DOHH2 (cell line): ENCODE results near the gene CGB3.
"Not testable (repeated sequence)": the region's sequence is repeated elsewhere in the genome, so short reads cannot be mapped to it uniquely, and the experiment has no call there.

Experiments used
- H3F3A ChIP-seq: fragments of 200-600 bp; sonication (generic), shearing (Covaris generic); 2 replicates; pipeline ENCODE4 v1.6.0; 2016; ENCODE audit warnings: antibody characterized with exemption, mild to moderate bottlenecking; ENCODE audit not compliant: control insufficient read depth, insufficient read depth
- H3K27ac ChIP-seq: fragments of 200-600 bp; sonication (generic); 2 replicates; pipeline ENCODE4 v1.5.1; 2014; ENCODE audit warnings: low read depth, mild to moderate bottlenecking, low read length, moderate library complexity
- H3K27me3 ChIP-seq: fragments of 200-600 bp; sonication (generic); 2 replicates; pipeline ENCODE4 v1.6.1; 2014; ENCODE audit warnings: mild to moderate bottlenecking, low read length, mixed read lengths; ENCODE audit not compliant: control insufficient read depth
- H3K36me3 ChIP-seq: fragments of 200-600 bp; sonication (generic); 2 replicates; pipeline ENCODE4 v1.6.1; 2014; ENCODE audit warnings: mild to moderate bottlenecking, low read length, moderate library complexity, mixed read lengths; ENCODE audit not compliant: control insufficient read depth
- H3K4me1 ChIP-seq: fragments of 200-600 bp; sonication (generic); 2 replicates; pipeline ENCODE4 v1.6.1; 2014; ENCODE audit warnings: mild to moderate bottlenecking, low read length, mixed read lengths; ENCODE audit not compliant: control insufficient read depth
- H3K4me2 ChIP-seq: fragments of 200-600 bp; sonication (generic); 2 replicates; pipeline ENCODE4 v1.6.0; 2014; ENCODE audit warnings: mild to moderate bottlenecking, low read length, moderate library complexity
- H3K4me3 ChIP-seq: fragments of 200-600 bp; sonication (generic); 2 replicates; pipeline ENCODE4 v1.5.1; 2014; ENCODE audit warnings: mild to moderate bottlenecking, low read length, mixed read lengths
- H3K79me2 ChIP-seq: fragments of 200-600 bp; sonication (generic); 2 replicates; pipeline ENCODE4 v1.6.1; 2014; ENCODE audit warnings: mild to moderate bottlenecking, low read length, mixed read lengths; ENCODE audit not compliant: control insufficient read depth
- H3K9me2 ChIP-seq: fragments of 200-600 bp; sonication (generic); replicated peaks from 2 replicates; pipeline ENCODE4 v1.6.1; 2014; ENCODE audit warnings: mild to moderate bottlenecking, low read length, mixed read lengths; ENCODE audit not compliant: control insufficient read depth
- H3K9me3 ChIP-seq: fragments of 200-600 bp; sonication (generic); 2 replicates; pipeline ENCODE4 v1.6.1; 2014; ENCODE audit warnings: antibody characterized with exemption, low read length, mixed read lengths; ENCODE audit not compliant: control insufficient read depth, insufficient read depth
- H4K20me1 ChIP-seq: fragments of 200-600 bp; sonication (generic); 2 replicates; pipeline ENCODE4 v1.6.0; 2014; ENCODE audit warnings: low read depth, mild to moderate bottlenecking, antibody characterized with exemption, low read length, moderate library complexity; ENCODE audit not compliant: control insufficient read depth, insufficient read depth
- CTCF ChIP-seq: fragments of 200-600 bp; sonication (generic); IDR thresholded peaks from one replicate; pipeline ENCODE4 v1.5.1; 2014; ENCODE audit warnings: antibody characterized with exemption, mild to moderate bottlenecking, low read depth, low read length; ENCODE audit not compliant: poor library complexity, severe bottlenecking
- EZH2phosphoT487 ChIP-seq: fragments of 200-600 bp; sonication (generic); IDR thresholded peaks from 2 replicates; pipeline ENCODE4 v1.6.1; 2017; ENCODE audit warnings: borderline replicate concordance, mild to moderate bottlenecking, antibody characterized with exemption, low read length, moderate library complexity, mixed read lengths

CGB3 gene

DNA sequence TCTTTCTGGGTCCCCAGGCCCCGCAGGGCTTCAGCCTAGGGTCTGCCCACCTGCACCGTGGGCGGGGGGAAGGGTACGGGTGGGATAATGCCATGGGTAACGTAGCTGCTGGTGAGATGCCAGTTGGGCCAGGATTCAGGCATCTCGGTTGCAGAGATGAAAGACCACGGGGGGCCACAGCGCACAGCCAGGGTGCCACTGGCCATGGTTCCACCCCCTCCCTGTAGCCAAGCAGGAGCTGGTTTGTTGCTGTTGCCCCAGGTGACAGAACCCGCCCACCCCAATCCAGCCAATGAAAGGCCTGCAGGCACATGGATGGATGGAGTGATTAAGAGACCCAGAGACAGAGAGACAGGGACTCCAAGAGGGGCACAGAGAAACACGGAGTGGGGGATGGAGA is 34.4 kb upstream of the CGB3 start:
- no peak overlapping the region for H3K4me3 ChIP-seq
- H3K79me2 ChIP-seq = no peaks in the 10 kb centered on the region

GRCh38 chr19:49057636-49058234 is 33.6 kb upstream of the CGB3 start, which contains the start of gene CGB7:
Gene CGB7, minus strand, starts transcription at chr19:49057749. Its CDS starts 2,374 bp downstream, at chr19:49055375.
- H3K9me3 ChIP-seq = no peaks in the 10 kb centered on the region
- peaks cover 12% of the 10 kb centered on the region for H3K4me1 ChIP-seq
- no peaks in the 10 kb centered on the region for H3K79me2 ChIP-seq
- no peaks in the 10 kb centered on the region for H3F3A ChIP-seq
- H3K27ac ChIP-seq = no peak within 1 kb of the TSS
- peak within 1 kb of the TSS; percentile 64; the same call in 1 of the 2 replicates for H3K4me3 ChIP-seq
- no peaks in the 10 kb centered on the region for H4K20me1 ChIP-seq
- peaks cover 59% of the 10 kb centered on the region for H3K27me3 ChIP-seq
- TF ChIP-seq EZH2phosphoT487 = no peak
- no peak for TF ChIP-seq CTCF
- H3K9me2 ChIP-seq = no peaks in the 10 kb centered on the region
- no peaks in the 10 kb centered on the region for H3K36me3 ChIP-seq
- H3K4me2 ChIP-seq = peak within 1 kb of the TSS; percentile 65

More for the DNA sequence above, 34.4 kb upstream of the CGB3 start:
- no peaks in the 10 kb centered on the region for H4K20me1 ChIP-seq
- no peaks in the 10 kb centered on the region for H3K36me3 ChIP-seq
- no peaks in the 10 kb centered on the region for H3F3A ChIP-seq
- peaks cover 12% of the 10 kb centered on the region for H3K4me1 ChIP-seq
- no peak overlapping the region for H3K27ac ChIP-seq
- TF ChIP-seq CTCF (no peak), EZH2phosphoT487 (no peak)
- no peak overlapping the region for H3K4me2 ChIP-seq
- H3K9me3 ChIP-seq = no peaks in the 10 kb centered on the region
- H3K27me3 ChIP-seq = peaks cover 59% of the 10 kb centered on the region
- H3K9me2 ChIP-seq = no peaks in the 10 kb centered on the region

GRCh38 chr19:49056902-49057596 is 32.9 kb upstream of the CGB3 start:
- H3K79me2 ChIP-seq, H3K36me3 ChIP-seq, H3K27ac ChIP-seq, H3F3A ChIP-seq, H3K9me3 ChIP-seq, H4K20me1 ChIP-seq, H3K9me2 ChIP-seq, H3K4me3 ChIP-seq: not testable (repeated sequence)
- peaks cover 57% of the 10 kb centered on the region for H3K27me3 ChIP-seq
- peak overlapping the region; percentile 65 for H3K4me2 ChIP-seq
- peaks cover 12% of the 10 kb centered on the region for H3K4me1 ChIP-seq
